ENCODE measurements around the gene SASH1.
A peak's percentile ranks its signal among the peaks of the same experiment; 100 is the strongest.

SASH1 gene

GRCh38 chr6:148547110-148547509 is 204.5 kb downstream of the SASH1 start:
- no peak for DNase-seq (ENCODE audit: low read depth, low spot score)

- no peak for DNase-seq (ENCODE audit: low read depth, low spot score)
These were observed 205.6 kb downstream of the SASH1 start for GRCh38 chr6:148548065-148548748.

DNA sequence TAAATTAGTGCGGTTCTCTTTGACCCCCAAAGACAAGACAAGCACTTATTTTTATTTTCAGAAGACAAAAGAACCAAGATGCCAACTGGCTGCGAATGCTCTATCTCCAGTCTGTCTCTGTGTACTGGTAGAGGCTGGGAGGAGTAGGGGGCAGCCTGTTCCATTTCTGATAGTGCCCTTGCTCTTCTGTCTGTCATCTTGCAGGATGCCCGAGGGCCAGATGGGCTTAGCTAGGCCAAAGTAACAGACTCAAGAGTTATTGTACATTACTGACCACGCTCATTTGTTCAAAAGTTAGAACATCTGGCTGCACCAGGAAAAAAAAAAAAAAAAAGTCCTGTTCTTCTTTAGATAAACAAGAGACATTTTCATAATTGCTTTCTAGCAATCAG is 206.1 kb downstream of the SASH1 start:
- no peak for DNase-seq (ENCODE audit: low read depth, low spot score)

GRCh38 chr6:148550569-148550968 is 207.9 kb downstream of the SASH1 start:
- DNase-seq (ENCODE audit: low read depth, low spot score), result no peak

DNA sequence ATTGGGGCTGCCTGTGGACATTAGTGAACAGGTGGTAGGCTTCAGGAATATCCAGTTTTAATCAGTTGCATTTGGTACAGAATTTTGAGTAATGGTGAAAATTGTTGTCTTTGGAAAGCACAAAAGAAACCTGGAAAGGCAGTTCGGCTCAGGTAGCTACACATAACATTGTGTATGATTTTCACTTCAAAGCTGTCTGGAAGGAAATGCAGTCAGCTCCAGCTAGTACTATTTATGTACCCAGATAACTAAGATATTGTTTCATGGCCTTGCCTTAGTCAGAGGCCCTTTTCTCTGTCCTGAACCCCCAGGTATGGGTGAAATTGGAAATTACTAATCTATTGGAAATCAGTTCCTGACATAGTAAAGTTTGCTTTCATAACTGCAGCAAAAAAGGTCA is 208.6 kb downstream of the SASH1 start:
- no peak for DNase-seq (ENCODE audit: low read depth, low spot score)

DNA sequence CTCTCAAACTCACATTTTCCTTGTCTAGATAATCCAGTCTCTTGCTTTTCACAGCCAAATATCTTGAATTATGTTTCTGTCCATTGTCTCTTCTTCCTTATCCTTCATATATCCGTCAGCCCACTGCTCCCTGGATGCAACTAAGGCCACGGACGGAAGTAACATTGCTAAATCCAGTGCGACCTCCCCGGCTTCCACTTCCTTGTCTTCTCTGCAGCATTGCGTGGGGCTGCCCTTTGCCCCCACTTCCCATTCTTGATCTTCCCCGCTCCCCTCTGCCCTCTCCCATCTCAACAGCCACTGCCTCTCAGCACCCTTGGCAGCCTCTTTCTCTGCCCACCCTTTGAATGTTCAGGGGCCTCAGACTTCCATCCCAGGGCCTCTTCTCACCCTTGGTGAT is 213.8 kb downstream of the SASH1 start:
- DNase-seq (ENCODE audit: low read depth, low spot score), result no peak

GRCh38 chr6:148557796-148558321 is 215.2 kb downstream of the SASH1 start:
- no peak for DNase-seq (ENCODE audit: low read depth, low spot score)

- no peak for DNase-seq (ENCODE audit: low read depth, low spot score)
These were observed 217.3 kb downstream of the SASH1 start for GRCh38 chr6:148559848-148560433.

DNA sequence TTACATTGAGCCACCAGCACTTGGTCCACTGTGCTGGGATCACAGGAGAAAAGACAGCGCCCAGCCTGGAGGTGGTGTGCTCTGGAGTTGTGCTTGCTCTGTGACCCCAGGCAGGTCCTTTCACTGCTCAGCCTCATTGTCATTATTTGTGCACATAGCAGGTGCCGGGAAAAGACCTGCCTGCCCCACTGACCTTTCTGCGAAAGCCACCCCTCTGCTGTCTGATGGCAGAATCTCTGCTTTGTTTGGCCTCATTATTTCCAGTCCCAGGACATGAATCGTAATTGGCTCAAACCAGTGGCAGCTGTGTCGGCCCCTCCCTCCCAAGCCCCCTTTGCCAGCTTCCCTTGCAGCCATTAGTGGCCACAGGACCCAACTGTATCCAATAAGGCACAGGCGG is 219.0 kb downstream of the SASH1 start:
- no peak for DNase-seq (ENCODE audit: low read depth, low spot score)

DNA sequence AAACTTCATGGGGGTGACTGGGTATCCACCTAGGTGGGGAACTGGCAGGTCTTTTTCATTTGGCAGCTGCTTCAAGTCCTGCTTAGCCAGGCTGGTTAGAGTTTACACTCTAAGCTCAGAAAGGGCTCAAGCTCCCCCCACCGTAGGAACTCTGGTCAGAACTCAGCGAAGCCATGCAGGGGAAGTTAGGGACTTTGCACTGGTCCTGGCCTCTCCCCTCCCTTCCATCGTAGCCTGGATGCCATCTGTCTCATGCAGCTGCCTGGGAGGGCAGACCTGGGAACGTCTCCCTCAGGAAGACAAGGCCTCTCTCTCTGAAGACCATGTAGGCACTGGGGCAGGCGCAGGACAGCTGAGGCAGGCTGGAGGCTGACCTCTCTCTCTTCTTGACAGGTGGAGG is 220.4 kb downstream of the SASH1 start:
- DNase-seq (ENCODE audit: low read depth, low spot score), result no peak

DNA sequence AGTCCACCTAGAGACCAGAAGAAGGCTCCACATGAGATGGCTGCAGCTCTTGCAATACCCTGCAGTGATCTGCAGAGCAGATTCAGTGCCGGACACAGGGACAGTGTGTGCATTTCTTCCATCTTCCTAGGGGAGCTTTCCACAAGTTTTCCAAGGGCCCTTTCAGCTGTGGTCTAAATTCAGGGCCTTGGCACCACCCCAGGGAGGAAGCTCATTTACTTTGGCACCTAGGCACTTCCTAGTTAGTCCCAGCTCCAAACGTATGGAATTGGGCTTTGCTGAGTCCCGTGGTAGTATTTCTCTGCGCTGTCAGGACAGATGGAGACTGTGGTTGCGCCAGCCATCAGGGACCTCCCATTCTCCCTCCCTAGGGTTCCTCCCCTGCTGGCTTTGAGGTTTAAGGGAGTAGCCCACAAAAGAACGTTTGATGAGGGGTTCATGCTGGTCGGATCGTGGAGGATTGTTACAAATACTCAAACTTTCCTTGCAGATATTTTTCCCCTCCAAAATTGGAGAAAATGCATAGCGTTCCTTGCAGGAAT is 221.9 kb downstream of the SASH1 start:
- no peak for DNase-seq (ENCODE audit: low read depth, low spot score)

GRCh38 chr6:148565321-148565926 is 222.8 kb downstream of the SASH1 start:
- no peak for DNase-seq (ENCODE audit: low read depth, low spot score)

DNA sequence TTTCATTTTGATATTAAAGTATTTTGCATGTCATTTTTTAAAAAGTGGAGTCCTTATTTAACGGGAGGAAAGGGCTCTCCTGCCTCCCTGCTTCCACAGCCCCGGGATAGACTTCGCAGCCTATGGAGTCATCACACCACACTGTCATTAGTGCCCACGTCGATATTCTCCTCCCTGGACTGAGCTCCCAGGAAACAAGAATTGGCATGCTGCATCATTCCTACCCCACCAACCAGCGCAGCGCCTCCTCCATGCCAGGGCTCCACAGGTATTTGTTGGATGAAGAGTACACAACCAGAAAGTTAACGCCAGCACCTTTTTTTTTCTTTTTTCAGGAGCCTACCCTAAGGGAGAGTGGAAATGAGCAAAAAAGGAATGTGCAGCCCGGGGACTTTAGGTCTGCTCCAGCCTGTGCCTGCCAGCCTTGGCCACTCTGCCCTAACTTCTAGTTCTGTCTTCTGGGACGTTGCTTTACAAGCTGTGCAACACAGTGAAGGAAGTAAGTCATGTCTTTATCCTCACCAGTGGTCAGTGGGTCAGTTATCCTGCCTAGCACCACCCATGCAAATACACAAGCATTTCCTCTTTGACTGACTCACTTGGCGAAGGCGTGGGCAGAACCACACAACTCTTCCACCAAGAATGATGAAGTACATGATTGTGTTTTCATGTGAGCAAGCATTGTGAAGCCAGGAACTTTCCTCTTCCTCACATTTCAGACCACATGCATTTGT is 223.5 kb downstream of the SASH1 start:
- DNase-seq (ENCODE audit: low read depth, low spot score), result no peak

GRCh38 chr6:148566664-148567350 is 224.2 kb downstream of the SASH1 start:
- DNase-seq (ENCODE audit: low read depth, low spot score), result no peak

DNA sequence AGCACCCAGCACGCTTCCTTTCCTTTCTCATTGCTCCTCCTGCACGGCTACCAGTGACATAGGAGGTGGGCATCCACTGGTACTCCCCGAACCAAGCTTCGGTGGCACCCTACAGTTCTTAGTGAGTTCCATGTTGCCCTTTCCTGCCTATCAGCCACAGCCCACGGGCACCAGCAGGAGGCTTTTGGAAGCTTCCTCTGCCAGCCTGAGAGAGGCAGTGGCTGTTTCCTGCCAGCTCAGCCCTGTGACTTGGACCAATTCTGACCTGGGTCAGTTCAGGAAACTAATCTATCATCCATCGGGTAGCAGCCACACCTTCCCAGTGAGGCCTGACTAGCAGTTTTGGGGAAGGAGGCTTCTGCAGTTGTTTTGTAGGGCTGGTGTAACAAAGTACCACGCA is 227.8 kb downstream of the SASH1 start:
- no peak for DNase-seq (ENCODE audit: low read depth, low spot score)

- no peak for DNase-seq (ENCODE audit: low read depth, low spot score)
These were observed 230.2 kb downstream of the SASH1 start for GRCh38 chr6:148572676-148573335.

- no peak for DNase-seq (ENCODE audit: low read depth, low spot score)
These were observed 231.3 kb downstream of the SASH1 start for GRCh38 chr6:148573922-148574321.

DNA sequence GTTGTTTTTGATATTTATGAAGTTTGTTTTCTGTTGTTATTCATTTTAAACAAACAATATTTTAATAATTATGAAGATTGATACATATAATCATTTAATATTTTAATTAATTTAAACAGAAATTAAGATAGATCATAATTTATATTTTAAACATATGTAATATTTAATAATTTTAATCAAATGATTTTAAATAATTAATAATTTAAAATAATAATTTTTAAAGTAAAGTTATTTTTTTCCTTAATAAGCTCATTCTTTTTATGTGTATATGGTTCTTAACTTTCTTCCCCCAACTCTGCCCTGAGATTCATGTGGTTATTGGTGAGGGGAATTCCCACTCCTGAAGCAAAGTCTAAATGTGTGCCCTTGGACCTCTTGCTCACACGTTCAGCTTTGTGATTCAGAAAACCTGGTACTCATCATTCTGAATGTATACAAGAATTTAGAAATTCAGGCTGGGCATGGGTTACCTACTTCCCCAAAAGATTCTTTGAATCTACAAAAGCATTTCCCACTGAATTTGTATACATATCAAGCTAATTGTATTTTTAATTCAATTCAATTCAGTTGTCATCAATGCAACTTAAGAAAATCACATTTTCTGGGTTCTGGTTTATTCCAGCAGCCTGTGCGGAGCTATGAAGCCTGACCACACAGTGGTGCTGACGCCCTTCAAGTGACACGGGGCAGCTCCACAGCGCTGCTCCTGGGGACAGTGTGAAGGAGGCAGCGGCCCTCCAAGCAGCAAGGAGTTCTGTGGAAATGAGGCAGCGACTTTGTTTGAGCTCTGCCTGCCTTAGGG is 235.2 kb downstream of the SASH1 start:
- peak; percentile 38 for DNase-seq (ENCODE audit: low read depth, low spot score)

GRCh38 chr6:148578489-148578814 is 235.8 kb downstream of the SASH1 start:
- no peak for DNase-seq (ENCODE audit: low read depth, low spot score)

DNA sequence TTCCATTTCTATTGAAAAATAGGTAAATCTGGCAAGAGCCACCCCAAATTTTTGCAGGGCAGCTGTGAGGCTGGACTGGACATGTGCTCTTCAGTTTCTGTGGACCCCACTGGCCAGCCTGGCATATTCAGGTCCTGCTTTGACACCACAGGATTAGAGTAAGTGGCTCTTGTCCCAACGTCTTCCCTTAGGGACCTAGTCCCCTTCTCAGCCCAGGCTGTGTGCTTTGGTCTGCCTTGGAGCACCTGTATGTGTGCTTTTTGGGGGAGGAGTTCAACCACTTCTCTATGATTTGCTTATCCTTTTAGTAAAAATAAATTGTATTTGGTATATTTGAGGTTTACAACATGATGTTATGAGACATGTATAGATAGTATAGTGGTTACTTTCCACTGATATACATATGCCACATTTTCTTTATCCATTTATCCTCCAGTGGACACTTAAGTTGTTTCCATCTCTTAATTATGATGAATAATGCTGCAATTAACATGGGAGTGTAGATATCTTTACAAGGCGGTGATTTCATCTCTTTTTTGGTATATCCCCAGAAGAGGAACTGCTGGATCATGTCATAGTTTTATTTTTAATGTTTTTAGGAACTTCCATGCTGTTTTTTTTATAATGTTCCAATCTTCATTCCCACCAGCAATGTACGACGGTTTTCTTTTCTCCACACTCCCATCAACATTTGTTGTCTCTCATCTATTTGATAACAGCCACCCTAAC is 236.4 kb downstream of the SASH1 start:
- DNase-seq (ENCODE audit: low read depth, low spot score), result no peak

Data from brain pericyte (primary cell).